HG03432 (cell line): Measurements from ENCODE around the gene PSD2.

Source experiments
- ATAC-seq: cut with Tn5 transposase; IDR thresholded peaks from one replicate; pipeline ENCODE4 v1.9.1; 2021; ENCODE audit warnings: mild to moderate bottlenecking, moderate library complexity; ENCODE audit not compliant: unreplicated experiment

PSD2 gene

DNA sequence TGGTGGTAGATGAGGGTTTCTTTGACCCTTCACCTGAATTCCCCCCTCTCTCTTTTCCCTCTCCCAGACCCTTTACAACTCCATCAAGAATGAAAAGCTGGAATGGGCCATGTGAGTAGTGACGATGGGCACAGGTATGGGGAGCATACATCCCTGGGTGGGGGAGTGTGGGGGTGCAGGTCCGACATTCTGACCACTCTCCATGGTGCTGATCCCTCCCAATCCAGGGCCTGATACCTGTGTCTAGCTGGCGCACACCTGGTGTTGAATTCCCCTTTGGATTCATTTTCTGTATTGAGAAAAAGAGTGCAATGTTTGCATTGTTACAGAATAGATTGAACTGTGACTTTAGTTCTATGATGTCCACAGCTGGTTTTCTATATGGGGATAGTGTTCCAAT lies 40.0 kb downstream of the PSD2 start:
- ATAC-seq = no peak

DNA sequence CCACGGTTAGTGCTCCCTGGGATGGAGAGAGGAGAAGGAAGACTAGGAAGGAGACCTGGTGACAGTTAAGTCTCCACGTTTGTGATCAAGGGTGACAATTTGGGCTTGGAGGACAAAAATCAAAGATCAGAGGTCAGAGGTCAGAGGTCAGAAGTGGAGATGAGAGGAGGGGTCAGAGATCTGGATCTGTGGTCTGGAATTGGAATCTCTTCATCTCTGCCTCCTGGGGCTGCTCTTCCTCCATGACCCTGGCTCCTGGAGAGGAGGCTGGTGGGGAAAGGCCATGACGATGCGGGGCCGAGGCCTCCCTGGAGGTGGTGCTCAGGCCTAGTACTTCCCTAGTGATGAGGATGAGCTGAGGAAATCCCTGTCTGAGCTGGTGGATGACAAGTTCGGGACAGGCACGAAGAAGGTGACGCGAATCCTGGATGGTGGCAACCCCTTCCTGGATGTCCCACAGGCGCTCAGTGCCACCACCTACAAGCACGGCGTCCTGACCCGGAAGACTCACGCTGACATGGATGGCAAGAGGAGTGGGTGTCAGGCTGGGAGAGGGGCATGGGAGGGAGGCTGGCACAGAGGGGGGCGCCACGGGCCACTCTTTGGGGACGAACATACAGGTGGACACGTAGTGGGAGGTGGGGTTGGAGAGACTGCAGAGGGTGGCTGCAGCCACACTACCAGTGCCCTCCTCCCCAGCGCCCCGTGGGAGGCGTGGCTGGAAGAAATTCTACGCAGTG lies 41.0 kb downstream of the PSD2 start:
- ATAC-seq = no peak

DNA sequence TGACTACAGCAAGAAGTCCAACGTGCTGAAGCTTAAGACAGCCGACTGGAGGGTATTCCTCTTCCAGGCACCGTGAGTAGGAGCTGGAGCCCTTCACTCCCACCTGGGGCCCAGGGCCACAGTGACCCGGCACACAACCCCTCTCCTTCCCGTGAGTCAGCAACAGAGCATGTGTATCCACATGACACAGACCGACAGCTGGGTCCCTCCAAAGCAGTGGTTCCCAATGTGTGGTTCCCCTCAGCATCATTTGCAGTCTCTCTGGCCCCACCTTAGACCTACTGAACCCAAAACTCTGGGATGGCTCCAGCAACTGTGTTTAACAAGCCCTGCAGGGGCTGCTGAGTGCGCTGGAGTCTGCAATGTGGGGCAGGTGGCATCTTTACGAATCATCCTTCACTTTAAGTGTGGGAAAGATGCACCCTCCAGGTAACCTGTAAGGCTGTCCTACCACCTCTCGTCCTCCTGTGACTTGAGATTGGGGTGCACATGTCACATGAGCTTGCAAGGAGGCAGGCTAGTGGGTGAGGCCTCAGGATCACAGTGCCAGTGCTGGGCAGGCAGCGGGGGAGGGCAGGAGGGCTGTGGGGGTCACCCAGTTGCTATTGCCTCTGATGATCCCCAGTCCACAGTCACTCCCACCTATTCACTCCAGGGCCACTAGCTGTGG lies 42.2 kb downstream of the PSD2 start:
- ATAC-seq = no peak

DNA sequence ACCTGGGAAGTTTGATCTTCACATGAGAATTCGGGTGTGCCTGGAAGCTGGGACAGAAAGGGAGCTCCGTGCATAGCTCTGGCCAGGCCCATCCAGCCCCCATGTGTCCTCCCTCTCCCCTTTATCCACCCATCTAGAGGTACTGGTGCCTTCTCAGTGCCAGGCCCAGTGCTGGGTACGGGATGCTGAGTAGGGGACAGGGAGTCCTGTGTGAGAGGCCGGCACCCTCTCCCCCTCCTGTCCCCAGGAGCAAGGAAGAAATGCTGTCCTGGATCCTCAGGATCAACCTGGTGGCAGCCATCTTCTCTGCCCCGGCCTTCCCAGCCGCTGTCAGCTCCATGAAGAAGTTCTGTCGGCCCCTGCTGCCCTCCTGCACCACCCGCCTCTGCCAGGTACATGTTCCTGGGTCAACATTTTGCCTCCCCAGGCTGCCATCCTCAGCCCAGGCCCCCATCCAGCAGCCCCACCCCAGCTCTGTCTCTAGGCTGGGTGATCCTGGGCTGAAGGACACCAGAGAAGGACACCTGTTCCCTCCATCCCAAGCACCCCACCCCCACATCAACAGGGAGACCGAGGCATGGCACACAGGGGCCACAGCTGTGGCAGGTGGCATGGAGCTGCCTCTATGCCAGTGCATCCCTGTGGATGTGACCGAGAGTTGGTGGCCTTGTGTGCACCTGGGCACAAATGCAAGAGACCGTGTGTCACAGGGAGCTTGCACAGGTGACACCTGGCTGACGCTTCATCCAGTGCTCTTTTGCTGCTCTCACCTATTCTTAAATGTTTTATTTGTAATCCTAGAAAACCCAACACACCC lies 43.0 kb downstream of the PSD2 start:
- no peak for ATAC-seq

DNA sequence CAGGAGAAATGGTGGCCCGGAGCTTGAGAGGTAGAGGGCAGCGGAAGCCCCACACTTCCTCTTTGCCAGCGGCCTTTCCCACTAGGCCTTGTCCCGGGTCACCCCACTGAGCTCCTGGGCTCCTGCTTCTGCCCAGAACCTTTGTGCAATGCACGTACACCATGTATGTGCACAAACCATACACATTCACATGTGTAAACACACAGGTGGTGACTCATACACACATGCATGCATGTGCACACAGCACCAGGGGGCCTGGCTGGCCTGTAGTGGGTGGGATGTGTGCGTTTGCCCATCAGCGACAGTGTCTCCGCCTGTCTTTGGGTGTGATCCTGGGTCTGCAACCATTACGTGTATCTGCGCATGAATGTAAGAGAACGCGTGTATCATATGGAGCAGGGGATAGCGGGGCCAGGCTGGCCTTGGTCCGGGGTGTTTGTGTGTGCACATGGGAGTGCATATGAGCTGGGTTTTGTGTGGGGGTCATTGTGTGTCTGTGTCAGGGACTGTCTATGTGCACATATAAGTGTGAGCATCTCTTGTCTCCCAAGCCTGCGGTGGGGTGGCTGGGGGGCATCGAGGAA lies 43.7 kb downstream of the PSD2 start:
- ATAC-seq = no peak

DNA sequence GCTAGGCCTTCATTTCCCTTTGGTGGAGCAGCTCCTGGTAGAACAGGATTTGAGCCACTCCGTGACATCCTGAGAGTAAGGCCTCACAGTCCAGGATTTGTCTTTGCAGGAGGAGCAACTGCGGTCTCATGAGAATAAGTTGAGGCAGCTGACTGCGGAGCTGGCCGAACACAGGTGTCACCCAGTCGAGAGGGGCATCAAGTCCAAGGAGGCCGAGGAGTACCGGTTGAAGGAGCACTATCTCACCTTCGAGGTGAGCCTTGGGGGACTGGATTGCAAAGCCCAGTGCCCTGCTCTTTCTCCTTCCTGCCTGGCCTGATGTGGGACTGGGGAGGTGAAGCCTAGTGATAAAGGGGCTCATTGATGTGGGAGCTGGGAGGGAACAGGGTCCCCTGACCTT lies 44.3 kb downstream of the PSD2 start:
- no peak for ATAC-seq

DNA sequence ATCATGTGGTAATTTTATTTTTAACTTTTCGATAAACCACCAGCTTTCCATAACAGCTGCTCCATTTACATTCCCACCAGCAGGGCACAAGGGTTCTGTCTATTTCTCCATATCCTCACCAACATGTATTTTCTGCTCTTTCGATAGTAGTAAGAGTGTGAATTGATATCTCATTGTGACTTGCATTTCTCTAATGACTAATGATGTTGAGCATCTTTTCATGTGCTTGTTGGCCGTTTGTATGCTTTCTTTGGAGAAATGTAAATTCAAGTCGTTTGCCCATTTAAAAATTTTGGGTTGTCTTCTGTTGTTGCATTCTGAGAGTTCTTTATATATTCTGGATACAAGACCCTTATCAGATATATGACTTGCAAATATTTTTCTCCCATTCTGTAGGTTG lies 45.9 kb downstream of the PSD2 start:
- ATAC-seq = no peak

DNA sequence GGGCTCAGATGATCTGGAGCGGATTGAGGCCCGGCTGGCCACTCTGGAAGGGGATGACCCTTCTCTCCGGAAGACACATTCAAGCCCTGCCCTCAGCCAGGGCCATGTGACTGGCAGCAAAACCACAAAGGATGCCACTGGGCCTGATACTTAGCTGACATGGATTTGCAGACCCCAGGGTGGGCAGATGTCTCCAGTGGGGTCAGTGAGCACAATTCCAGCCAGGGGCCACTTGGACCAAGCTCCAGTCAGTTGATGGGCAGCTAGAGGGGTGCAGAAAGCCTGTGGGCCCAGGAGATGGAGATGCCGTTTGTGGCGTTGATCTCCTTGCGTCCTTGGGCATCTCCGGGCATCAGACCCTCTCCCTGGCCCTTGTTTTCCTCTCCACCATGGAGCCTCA lies 46.7 kb downstream of the PSD2 start:
- no peak for ATAC-seq

DNA sequence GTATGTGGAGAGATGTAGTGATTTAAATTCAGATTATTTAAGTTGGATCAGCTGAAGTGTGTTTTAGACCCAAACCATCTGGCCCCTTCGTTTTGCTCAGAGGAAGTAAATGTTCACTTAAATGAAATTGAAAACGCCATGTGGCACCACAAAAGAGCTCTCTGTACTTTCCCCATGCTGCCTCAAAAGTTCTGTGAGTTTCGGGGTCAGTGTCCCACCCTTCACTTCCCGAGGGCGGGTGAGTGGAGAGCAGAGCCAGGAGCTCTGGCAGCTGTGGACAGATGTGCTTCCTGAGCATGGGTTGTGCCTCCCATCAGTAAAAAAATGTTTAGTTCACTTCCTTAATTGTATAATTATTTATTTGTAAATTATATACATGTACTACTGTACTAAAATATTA lies 48.4 kb downstream of the PSD2 start:
- ATAC-seq = no peak

DNA sequence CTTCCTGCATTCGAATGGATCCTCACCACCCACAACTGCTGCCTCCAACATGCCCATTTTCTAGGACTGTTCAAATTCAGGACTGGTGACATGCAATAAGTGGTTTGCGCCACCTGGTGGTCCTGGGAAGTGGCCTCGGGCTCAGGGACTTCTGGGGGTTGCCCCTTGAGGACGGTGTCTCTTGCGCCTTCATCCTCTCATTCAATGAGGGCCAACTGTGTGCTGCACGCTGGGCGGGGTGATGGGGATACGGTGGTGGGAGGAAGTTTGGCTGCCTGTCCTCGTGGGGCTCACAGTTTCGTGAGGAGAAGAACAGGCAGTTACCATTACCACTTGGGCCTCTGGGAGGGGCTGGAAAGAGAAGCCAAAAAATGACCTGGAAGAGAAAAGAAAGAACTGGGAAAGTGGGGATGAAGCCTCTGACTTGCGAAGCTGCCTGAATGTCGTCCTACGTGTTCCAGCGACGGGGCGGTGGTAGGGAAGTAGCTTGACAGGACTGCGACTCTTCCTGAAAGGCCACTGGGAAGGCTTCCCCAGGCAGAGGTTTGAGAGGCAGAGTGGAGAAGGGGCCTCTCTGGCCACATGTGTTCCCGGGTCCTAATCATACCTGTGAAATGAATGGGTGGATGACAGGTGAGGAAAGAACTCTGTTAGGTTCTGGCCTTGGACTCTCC lies 49.0 kb downstream of the PSD2 start:
- no peak for ATAC-seq

DNA sequence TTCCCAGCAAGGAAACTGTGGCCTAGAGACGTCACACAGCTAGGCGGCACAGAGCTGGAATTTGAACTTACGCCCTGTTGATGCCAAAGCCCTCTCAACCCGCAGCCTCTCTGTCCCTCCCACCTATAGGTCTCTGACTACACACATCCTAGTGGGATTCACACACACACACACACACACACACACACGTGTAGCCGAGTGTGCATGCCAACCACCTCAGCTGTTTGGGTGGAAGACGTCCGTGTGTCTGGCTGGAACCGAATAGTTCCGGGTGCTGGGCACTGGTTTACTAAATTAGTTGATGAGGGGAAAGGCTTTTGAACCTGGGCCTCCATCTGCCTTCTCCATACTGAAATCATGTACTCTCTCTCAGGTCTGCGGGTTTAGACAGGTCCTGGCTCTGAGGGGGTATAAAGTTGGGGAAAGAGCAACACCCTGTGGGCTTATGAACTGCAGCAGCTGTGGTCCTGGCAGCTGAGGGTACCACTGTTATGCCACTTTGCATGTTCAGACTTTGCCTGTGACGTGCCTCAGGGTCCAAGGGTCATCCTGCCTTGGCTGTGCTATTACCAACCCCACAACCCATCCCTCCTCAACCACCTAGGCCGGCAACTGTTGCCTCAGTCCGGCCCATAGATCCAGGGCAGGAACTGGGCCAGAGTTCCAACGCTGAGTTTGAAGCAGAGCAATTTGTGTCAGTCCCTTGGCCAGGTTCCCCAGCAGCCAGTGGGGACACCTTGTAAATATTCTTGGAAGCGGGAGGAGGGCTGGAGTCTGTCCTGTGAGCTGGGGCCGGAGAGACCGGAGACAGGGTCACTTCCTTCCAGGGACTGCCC lies 50.5 kb downstream of the PSD2 start:
- no peak for ATAC-seq

DNA sequence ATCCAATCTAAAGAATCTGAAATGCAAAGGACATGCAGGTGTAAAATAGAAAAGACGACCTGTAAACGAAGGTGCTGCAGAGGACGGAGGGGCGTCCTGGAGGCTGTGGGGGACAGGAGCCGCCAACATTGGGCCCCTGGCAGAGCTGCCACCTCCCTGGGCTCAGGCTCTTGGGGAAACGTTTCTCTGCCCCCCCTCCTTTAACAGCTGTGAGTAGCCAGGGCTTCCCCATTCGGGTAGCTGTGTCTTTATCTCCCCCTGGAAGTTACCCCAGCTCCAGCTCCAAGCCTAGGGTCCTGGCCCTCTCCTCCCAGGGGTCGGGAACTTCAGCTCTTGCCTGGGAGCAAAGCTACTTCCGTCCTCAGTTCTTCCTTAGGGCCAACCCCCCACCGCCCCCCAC lies 51.5 kb downstream of the PSD2 start:
- ATAC-seq = no peak

DNA sequence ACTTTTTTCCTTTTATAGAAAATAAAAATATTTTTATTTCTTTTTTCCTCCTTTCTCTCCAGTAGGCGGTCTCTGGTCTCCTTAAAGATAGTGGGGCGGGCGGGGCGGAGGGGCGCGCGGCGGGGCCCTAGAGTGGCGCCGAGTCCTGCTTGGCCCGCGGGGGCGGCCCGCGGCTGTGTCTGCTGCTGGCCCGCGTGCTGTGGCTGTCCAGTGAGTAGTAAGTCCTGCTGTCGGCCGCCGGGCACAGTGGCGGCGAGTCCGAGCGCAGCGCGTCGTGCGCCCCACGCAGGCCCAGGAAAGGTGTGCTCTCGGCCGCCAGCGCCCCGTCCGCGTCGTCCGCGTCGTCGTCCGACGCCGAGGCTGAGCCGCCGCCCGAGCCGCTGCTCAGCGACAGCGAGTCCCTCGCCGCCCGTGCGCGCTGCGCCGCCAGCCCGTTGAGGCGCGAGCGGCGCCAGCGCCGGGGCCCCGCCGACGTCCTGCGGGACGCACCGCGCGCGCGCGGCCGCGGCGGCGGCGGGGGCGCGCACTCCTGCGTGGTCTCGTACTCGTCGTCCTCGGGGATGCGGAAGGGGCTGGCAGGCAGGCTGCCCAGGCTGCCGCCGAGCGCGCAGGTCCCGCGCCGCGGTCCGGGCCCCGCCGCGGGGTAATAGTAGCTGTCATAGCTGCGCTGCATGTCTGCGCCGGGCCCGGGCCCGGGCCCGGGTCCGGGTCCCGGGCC lies 52.3 kb downstream of the PSD2 start:
- peak; percentile 72 for ATAC-seq

DNA sequence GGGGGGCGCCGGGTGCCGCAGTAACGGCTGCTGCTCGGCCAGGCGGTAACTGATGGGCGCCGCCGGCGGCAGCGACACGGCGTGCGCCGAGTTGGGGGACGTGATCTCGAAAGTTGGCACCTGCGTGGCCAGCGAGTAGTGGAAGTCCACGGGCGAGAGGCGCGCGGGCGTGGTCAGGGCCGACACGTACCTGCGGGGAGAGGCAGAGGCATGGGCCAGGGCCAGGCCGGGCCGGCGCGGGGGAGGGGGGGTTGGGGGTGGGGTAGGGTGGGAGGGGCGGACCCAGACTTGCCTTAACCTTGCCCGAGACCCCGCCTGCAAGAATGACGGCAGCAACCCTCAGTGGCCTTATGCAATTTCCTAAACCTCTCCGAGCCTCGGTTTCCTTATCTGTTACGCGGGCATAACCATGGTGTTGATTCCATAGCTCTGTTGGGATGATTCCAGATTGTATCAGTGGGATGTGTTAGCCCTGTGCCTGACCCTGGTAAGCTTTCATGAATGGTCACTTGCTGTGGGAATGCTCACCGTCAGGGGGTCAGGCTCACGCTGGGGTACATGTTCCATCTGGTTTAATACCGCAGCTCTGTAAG lies 53.0 kb downstream of the PSD2 start:
- peak; percentile 7 for ATAC-seq

DNA sequence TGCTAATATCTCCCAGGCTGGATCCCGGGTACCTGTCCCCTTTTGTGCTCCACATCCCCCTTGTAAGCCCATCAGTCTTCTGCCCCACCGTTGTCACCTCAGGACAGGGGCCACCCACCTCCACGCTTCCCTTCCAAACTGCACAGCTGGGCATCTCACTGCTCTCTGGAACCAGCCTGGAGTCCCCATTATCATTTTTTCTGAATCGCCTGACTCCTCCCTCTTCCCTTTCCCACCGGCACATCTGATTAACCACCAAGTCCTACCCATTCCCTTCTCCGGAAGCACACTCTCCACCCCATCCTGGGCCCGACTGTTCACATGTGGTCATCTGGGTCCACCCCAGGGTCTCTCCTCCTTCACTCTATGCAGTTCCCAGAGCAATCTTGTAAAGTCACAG lies 53.9 kb downstream of the PSD2 start:
- ATAC-seq = no peak

DNA sequence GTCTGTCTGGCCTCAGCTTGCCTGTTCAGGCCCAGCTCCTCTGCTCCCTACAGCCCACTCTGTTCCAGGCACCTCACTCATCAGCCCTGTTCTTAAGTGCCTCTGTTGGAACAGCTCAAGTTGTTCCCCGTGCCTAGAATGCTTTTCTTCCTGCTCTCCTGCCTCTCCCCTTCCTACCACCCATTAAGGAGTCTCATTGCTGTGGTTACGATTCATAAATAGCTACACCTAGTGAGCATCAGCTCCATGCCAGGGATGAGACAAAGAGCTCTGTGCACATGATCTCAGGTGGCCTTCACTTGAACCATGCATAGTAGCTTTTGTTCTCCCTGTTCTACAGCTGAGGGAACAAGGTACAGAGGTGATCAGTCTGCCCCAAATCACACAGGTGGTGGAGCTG lies 54.3 kb downstream of the PSD2 start:
- no peak for ATAC-seq

DNA sequence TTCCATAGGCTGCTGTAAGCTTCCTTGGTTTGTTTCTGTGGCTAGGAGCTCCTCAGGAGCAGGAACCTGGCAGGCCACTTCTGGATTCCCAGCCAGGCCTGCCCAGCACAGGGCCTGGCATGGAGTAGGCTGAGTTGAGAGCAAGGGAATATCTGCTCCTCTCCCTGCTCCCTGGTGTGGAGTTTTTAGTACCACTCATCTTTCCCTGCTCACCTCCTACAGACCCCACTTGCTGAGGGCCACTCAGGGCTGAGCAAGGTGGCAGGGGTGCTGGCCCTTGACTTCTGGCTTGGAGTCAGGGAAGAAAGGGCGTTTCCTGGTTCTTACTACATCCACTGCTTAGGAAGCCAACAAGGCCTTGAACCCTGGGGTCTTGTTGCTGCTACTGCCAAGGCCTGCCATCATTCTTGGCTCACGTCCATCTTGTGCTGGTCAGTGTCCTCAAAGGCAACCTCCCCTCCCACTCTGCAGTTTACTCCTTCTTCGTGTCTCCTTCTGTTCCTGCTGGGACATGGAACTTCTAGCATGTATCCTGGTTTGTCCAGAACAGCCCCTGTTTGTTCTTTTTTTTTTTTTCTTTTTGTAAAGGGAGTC lies 54.9 kb downstream of the PSD2 start:
- no peak for ATAC-seq

DNA sequence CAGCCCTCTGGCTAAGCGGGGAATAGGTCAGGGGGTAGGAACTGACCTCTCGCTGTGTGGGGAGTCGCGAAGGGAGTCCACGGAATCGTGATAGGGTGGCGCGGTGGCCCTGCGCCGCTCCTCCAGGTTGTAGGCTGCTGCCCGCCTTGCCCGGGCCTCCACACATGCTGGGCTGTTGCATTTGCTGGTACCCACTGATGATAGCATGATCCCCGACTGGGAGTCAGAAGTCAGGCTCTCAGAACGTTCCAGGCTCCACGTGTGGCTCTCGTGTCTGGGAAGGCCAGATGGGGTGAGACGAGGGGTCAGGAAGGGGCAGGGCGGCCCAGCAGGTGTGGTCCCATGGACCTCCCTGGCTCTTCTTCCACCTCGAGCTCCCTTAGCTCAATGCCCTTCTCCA lies 56.0 kb downstream of the PSD2 start:
- ATAC-seq = no peak

DNA sequence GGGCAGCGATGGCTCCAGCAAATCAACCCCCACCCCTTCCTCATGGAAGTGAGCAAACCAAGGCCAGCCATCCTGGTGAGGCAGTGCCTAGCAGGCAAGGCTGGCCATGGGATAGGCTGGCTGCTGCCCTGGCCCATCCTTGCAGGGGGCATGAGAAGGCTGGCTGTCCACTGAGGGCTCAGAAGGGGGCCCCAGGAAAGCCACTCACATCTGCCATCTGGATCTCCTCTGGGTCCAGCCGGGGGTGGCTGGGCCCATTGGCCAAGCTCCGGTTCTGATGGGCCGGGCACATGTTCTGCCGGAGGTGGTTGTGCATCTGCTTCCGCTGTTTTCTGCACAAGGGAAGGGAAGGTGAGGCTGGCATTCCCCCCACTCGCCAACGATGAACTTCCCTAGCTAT lies 57.1 kb downstream of the PSD2 start:
- ATAC-seq = no peak
